ENCODE data around the gene CLCN2.

- no peak for TF ChIP-seq TAF1 (IDR thresholded peaks at IDR 0.05; ENCODE audit: borderline replicate concordance, low read depth, low read length)
- no peak for TF ChIP-seq POLR2A (IDR thresholded peaks at IDR 0.05; ENCODE audit: low read depth, low read length)
Measured at GRCh38 chr3:184378651-184379357, 17.4 kb upstream of the CLCN2 start.
